ENCODE data around the gene TNFRSF8. TPM values are rescaled to one million over a fixed set of nuclear protein-coding genes. Genes with fewer than 3 reads are reported as not detected.

TNFRSF8 gene
- total RNA-seq, 6 experiments from 2014 or later, result 0.07 TPM; not detected in 5

- no peaks in the 10 kb centered on the region for H3K36me3 Mint-ChIP-seq (ENCODE audit: low read depth)
- H3K4me3 Mint-ChIP-seq, result no peak overlapping the region
- DNase-seq, result no peak
- H3K9me3 Mint-ChIP-seq, result peaks cover 6% of the 10 kb centered on the region; the same call in 1 of the 2 replicates
- peaks cover 13% of the 10 kb centered on the region for H3K4me1 Mint-ChIP-seq (ENCODE audit: low read depth)
- no peak overlapping the region for H3K27ac Mint-ChIP-seq
- TF ChIP-seq, protein P1, sequence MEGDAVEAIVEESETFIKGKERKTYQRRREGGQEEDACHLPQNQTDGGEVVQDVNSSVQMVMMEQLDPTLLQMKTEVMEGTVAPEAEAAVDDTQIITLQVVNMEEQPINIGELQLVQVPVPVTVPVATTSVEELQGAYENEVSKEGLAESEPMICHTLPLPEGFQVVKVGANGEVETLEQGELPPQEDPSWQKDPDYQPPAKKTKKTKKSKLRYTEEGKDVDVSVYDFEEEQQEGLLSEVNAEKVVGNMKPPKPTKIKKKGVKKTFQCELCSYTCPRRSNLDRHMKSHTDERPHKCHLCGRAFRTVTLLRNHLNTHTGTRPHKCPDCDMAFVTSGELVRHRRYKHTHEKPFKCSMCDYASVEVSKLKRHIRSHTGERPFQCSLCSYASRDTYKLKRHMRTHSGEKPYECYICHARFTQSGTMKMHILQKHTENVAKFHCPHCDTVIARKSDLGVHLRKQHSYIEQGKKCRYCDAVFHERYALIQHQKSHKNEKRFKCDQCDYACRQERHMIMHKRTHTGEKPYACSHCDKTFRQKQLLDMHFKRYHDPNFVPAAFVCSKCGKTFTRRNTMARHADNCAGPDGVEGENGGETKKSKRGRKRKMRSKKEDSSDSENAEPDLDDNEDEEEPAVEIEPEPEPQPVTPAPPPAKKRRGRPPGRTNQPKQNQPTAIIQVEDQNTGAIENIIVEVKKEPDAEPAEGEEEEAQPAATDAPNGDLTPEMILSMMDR (IDR thresholded peaks at IDR 0.05), result no peak
- peaks cover 6% of the 10 kb centered on the region for H3K27me3 Mint-ChIP-seq (ENCODE audit: insufficient read depth)
Measured at GRCh38 chr1:12082988-12083387, 19.9 kb downstream of the TNFRSF8 start.

- no peak overlapping the region for H3K27ac Mint-ChIP-seq
- H3K9me3 Mint-ChIP-seq, result peaks cover 6% of the 10 kb centered on the region; the same call in 1 of the 2 replicates
- DNase-seq, result peak; percentile 39
- no peaks in the 10 kb centered on the region for H3K36me3 Mint-ChIP-seq (ENCODE audit: low read depth)
- H3K27me3 Mint-ChIP-seq (ENCODE audit: insufficient read depth), result peaks cover 6% of the 10 kb centered on the region
- TF ChIP-seq, protein P1 (IDR thresholded peaks at IDR 0.05), result no peak
- peak overlapping the region; percentile 7; the same call in 1 of the 2 replicates for H3K4me3 Mint-ChIP-seq
- peaks cover 13% of the 10 kb centered on the region for H3K4me1 Mint-ChIP-seq (ENCODE audit: low read depth)
Measured at GRCh38 chr1:12083766-12084165, 20.7 kb downstream of the TNFRSF8 start.

GRCh38 chr1:12085643-12086260 lies 22.6 kb downstream of the TNFRSF8 start:
- Mint-ChIP-seq H3K27me3 (ENCODE audit: insufficient read depth) (peaks cover 14% of the 10 kb centered on the region), H3K27ac (no peak overlapping the region), H3K4me3 (no peak overlapping the region), H3K36me3 (ENCODE audit: low read depth) (no peaks in the 10 kb centered on the region), H3K9me3 (peaks cover 6% of the 10 kb centered on the region; the same call in 1 of the 2 replicates), H3K4me1 (ENCODE audit: low read depth) (peaks cover 13% of the 10 kb centered on the region)
- DNase-seq, result no peak
- TF ChIP-seq, protein P1 (IDR thresholded peaks at IDR 0.05), result no peak

- peaks cover 6% of the 10 kb centered on the region; the same call in 1 of the 2 replicates for H3K9me3 Mint-ChIP-seq
- peaks cover 13% of the 10 kb centered on the region for H3K4me1 Mint-ChIP-seq (ENCODE audit: low read depth)
- no peak for DNase-seq
- H3K27me3 Mint-ChIP-seq (ENCODE audit: insufficient read depth), result peaks cover 26% of the 10 kb centered on the region
- TF ChIP-seq, protein P1 (IDR thresholded peaks at IDR 0.05), result no peak
- no peaks in the 10 kb centered on the region for H3K36me3 Mint-ChIP-seq (ENCODE audit: low read depth)
- no peak overlapping the region for H3K4me3 Mint-ChIP-seq
- no peak overlapping the region for H3K27ac Mint-ChIP-seq
Measured at GRCh38 chr1:12087797-12088314, 24.8 kb downstream of the TNFRSF8 start.

DNA sequence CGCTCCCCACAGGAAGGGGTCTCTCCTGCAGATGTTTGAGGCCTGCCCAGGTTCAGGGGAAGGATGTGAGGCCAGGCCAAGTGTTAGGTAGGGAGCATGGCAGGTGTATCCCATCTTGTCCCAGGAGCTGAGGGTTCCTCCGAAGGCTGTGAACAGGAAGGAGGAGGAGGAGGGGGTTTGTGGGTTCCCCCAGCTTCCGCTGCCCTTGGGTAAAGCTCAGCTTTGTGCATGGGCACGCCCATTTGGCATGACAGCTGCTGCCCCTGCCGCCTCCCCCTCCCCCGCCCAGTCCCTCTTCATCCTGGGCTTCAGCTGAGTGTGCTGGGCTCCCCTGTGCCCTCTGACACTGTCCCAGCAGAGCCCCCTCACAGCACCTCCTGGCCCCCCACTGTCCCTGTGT lies 25.5 kb downstream of the TNFRSF8 start:
- Mint-ChIP-seq H3K4me3 (no peak overlapping the region), H3K9me3 (peaks cover 6% of the 10 kb centered on the region; the same call in 1 of the 2 replicates), H3K36me3 (ENCODE audit: low read depth) (no peaks in the 10 kb centered on the region), H3K27me3 (ENCODE audit: insufficient read depth) (peaks cover 28% of the 10 kb centered on the region), H3K4me1 (ENCODE audit: low read depth) (peaks cover 10% of the 10 kb centered on the region), H3K27ac (no peak overlapping the region)
- TF ChIP-seq, protein P1 (IDR thresholded peaks at IDR 0.05), result no peak
- no peak for DNase-seq

Measured in HFFc6 (cell line).